GM19372 (cell line): ENCODE data around the gene YIPF3.
A peak's percentile ranks its signal among the peaks of the same experiment; 100 is the strongest.
"Not testable (repeated sequence)": the region's sequence is repeated elsewhere in the genome, so short reads cannot be mapped to it uniquely, and the experiment has no call there.

ENCODE experiments used
- ATAC-seq: cut with Tn5 transposase; IDR thresholded peaks from one replicate; pipeline ENCODE4 v1.9.1; 2021; ENCODE audit warnings: mild to moderate bottlenecking, low read depth, moderate library complexity; ENCODE audit not compliant: unreplicated experiment

The YIPF3 gene

DNA sequence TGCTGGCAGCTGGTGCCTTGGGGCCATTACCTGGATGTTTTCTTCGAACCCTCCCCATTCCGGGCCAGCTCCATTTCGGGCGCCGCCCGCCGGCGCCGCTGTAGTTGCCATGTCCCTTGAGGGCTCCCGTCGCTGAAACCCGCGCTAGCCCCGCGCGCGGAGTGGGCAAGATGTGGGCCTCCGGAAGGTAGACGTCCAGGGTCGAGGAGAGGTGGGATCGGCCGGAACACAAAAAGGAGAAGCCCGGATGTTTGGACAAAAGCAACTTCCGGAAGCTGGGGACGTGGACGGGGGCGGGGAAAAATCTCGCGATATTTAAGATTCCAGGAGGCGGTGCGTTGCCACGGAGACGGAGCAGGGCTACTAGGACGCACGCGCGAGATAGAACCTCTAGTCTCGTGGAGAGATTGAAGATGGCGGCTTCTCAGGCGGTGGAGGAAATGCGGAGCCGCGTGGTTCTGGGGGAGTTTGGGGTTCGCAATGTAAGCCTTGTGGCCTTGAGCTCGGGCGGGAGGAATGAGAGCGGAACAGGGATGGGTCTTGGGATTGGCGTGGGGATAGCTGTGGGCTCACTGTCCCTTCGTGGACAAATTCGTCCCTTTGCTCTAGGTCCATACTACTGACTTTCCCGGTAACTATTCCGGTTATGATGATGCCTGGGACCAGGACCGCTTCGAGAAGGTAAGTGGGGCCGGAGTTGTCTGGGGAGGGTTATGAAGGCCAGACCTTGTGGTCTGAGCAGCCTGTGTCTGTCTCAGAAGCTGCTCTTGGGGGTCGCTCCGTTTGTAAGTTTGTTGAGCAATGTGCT lies at the start of gene YIPF3, which contains the start of gene POLR1C:
Gene YIPF3 (minus strand): TSS at position 230 of the 808 bp plus-strand sequence. CDS start 119 bp downstream, at position 111.
Gene POLR1C (plus strand): TSS at position 393 of the 808 bp plus-strand sequence. CDS start 21 bp downstream, at position 414.
- ATAC-seq = peak; percentile 89

DNA sequence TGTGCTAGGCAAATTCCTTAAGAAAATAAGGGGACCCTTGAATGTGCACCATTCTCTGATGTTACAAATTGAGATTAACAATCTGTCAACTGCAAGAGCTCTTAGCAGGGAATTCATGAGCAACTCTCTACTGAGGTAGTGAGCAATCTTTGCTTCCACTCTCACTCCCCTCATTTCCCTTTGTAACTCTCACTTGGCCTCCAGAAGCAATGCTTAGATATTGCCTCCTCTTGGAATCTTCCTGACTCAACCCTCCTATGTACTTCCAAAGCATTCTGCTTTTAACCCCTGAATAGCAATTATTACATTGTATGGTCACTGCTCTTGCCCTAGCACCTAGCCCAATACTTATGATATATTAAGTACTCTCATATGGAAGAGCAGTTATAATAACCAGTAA lies 42.6 kb upstream of the YIPF3 start:
- no peak for ATAC-seq

DNA sequence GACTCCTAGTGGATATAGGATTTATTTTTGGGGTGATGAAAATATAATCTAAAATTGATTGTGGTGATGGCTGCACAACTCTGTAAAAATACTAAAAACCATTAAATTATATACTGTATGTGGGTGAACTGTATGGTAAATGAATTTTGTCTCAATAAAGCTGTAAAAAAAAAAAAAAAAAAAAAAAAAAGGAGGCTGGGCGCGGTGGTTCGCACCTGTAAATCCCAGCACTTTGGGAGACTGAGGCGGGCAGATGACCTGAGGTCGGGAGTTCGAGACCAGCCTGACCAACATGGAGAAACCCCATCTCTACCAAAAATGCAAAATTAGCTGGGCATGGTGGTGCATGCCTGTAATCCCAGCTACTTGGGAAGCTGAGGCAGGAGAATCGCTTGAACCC lies 40.9 kb upstream of the YIPF3 start:
- not testable (repeated sequence) for ATAC-seq

DNA sequence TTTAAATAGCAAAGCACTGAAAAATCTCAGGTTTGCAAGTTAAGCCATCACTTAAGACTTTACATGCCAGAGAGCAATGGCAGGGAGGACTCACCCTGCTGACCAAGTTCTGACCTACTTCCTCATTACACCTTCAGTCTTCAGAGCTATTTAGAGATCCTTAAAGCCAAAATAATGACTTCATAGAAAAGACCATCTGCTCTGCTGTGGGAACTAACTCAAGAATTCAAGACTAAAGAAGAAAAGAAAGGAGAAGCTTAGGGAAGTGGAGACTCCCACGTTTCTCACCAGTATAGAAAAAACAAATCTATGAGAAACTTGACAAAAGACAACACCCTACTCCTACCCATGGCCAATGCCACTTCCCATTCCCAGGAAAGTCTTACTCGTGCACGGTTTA lies 30.5 kb upstream of the YIPF3 start:
- no peak for ATAC-seq

DNA sequence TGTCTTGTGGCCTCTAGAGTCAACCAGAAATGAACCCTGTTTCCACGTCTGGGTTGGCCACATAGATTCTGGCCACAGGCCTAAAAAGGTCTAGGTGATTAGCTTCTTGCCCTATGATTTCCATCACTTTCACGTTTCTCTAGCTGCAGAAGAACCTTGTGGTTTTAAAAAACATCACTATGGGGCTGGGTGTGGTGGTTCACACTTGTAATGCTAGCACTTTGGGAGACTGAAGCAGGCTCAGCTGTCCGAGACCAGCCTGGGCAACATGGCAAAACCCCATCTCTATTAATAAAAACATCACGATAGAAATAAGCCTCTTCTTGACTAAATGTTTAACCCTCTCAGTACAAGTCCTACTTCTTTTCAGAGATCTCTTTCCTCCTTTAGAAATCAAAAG lies 27.7 kb upstream of the YIPF3 start:
- ATAC-seq = no peak

DNA sequence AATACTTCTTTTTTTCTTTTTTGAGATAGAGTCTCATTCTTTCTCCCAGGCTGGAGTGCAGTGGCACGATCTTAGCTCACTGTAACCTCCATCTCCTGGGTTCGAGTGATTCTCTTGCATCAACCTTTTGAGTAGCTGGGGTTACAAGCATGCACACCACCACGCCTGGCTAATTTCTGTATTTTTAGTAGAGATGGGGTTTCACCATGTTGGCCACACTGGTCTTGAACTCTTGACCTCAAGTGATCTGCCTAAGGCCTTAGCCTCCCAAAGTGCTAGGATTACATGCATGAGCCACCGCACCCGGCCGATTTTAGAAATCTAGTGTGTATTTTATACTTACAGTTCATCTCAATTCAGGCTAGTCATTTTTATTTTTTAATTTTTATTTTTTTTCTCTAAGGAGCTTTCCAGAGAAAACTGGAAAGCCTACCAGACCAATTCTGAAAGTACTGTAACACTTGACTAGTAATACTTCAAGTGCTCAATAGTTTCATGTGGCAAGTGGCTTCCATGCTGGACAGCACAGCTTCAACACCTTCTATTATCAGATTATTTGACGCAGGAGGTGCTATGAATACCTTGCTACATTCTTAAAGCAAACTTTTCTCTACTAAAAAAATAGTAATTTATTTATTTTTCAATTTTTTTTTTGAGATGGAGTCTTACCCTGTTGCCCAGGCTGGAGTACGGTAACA lies 25.2 kb upstream of the YIPF3 start:
- ATAC-seq = no peak

DNA sequence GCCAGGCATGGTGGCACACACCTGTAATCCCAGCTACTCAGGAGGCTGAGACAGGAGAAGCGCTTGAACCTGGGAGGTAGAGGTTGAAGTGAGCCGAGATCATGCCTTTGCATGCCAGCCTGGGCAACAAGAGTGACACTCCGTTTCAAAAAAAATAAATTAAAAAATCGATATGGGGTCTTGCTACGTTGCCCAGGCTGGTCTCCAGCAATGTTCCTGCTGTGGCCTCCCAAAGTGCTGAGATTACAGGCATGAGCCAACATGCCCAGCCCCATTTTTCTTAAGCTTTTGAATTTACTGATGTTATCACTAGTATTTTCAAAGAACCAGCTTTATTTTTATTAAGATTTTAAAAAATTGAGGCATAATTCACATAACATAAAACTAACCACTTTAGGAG lies 23.8 kb upstream of the YIPF3 start:
- ATAC-seq = no peak

DNA sequence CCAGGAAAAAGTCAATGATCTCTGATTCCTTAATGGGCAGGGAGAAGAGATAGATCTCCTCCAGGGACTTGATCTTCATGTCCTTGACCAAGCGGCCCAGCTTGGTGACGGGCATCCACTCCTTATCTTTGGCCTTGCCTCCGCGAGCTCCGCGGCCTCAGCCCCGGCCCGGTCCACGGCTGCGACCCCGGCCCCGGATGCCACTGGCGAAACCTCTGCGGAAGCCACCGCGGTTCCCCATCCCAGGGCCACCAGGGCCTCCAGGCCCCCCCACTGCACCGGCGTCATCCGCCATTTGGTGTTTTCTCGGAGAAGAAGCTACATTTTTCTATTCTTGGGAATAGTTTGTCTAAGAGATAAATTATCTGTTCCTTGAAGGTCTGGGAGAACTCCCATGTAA lies 22.7 kb upstream of the YIPF3 start:
- ATAC-seq = not testable (repeated sequence)

DNA sequence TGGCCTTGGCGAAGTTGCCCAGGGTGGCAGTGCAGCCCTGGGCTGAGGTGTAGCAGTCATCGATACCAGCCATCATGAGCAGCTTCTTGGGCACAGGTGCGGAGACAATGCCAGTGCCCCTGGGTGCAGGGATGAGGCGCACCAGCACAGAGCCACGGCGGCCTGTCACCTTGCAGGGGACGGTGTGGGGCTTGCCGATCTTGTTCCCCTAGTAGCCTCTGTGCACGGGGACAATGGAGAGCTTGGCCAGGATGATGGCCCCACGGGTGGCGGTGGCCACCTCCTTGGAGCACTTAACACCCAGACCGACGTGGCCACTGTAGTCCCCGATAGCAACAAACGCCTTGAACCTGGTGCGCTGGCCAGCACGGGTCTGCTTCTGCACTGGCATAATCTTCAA lies 22.3 kb upstream of the YIPF3 start:
- not testable (repeated sequence) for ATAC-seq

DNA sequence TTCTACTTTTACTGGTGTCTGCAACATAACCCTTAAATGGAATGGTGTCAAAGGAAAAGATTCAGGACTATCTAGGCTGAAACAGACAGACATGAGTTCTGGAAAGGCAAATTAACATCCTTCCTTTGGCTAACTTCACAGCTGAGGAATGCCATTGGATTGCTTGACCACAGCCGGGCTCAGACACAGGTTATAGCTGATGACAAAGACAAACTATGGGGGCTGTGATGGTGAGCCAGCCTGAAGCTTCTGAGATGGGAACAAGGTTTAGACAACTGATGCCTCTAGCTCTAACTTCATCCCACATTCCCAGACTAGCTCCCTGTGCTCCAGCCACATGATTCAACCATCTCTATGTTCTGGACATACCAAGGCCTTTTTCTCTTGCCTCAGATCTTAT lies 15.5 kb upstream of the YIPF3 start:
- no peak for ATAC-seq

DNA sequence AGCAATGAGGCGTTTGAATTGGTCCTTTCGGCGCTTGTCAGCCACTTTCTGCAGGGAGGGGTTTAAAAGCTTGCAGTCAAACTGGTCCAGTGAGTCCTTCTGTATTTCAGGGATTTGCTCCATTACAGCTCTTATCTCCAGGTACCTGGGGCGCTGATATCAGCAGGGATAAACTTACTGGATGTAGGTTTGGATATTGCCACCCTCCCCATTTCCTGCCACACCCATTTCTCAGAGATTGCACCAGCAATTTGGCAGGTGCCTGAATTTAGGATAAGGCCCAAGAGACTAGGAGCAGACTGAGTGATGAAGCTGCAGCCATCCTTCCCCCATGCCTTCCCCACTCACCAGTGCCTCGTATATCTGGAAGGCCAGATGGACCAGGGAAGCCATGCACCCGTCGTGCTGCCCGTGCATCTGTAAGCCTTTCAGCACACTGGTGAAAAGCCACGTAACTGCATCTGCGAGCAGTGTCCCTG lies 7.8 kb upstream of the YIPF3 start:
- ATAC-seq = no peak

DNA sequence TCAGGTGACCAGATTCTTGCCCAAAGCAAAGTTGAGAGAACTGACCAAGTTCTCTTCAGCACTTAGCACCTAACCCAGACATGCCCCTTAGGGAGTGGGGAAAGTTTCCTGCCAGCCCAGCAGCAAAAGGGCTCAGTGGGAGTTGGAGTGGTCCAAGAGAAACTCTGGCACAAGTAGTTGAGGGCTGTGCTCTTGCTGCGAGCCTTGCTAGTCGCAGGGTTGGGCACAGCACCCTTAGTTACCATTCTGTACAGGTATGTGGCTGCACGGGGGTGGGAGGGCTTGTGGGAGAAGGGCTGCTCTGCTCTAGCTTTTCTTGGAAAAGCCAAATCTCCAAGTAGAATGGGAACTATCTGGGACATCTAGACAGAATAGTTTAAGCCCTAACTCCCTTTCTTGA lies 6.6 kb upstream of the YIPF3 start:
- ATAC-seq = no peak

DNA sequence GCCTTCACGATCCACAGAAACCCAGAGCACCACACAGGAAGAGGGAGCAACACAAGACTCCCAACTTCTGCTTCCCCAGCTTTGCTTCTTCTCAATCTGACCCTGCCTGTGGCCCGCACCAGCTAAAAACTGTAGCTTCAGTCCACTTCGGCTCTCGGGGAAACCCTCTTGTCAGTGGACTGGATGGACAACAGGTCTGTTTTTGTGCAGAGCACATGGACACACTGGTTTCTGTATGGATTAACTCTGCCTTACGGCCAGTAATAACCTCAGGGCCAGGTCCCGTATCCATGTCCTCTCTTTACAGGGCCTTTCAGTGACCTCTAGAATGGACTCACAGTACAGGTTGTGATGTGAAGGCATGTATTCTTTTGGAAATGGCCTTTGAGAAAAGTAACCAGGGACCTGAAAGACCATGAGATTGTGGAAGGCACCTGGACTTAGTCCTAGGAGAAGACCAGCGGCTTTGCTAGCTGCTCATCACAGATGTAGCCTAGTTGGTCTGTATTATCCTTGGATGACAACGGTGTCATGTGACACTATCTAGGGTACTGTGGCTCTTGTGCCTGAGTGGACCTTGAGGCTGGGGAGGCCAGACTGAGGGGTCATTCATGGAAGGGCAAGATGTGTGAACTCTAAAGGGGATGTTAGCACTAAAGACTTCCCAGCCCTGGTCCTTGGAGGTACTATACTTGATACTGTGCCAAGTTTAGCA lies 6.0 kb upstream of the YIPF3 start:
- ATAC-seq = no peak

DNA sequence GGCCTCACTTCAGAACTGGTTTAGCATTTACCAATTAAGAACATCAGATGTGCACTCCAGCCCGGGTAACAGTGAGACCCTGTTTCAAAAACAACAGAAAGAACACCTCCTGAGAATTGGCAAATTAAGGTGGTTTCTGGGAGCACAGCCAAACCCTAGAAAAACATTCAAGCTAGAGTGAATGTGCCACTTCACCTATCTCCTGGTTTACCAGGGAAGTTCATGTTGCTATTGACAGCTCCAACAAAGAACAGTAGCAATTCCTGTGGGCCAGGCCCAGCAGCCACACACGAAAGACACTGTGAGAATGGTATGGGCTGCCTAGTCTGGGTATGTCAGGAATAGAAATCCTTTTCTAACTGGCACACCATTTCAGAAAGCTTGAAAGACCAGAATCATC lies 5.1 kb upstream of the YIPF3 start:
- ATAC-seq = no peak

DNA sequence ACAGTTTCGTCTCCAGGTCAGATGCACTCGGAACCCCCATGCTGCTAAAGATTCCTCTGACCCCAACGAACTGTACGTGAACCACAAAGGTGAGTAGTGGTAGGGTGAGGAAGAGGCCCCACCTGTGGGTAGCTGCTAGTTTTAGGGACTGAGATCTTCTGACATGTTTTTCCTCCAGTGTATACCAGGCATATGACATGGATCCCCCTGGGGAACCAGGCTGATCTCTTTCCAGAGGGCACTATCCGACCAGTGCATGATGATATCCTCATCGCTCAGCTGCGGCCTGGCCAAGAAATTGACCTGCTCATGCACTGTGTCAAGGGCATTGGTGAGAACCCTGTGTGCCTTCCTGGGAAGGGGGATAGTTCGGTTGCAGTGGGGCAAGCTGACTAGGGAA lies 3.4 kb upstream of the YIPF3 start:
- no peak for ATAC-seq

DNA sequence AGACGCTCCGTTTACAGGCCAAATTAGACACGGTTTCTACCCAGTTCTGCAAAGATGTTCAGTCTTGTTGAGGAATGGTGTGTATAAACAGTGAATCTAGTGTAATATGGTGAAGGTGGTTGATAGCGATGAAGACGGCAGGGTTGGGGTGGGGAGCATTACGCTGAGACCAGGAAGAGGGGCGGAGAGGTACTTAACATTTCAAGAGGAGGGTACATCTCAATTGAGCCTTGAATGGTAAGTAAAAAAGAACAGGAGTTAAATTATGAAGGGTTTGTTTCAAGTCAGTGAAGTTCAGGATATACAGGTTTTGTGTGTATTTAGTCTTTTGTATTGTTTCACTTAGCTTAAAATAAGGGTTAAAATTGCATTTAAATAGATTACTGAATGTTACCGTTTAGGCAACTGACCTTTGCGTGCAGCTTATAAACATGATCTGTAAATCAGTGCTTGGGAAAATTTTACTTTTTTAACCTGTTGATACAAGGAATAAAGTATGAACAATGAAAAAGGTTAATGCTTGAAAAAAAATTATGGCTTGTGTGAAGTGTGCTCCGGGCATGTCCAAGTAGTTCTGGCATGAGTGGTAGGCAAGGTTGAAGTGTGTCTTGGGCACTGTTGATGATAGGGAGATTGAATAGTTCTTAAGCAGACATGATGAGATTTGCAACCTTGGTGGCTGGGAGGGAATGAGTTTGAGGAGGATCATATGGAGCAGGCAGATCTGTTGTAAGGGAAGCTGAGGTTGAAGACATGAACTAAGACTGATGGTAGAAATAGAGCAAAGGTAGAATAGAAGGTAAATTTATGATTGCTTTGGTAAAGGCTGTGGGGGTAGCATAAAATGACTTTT lies 1.0 kb upstream of the YIPF3 start:
- ATAC-seq = no peak

DNA sequence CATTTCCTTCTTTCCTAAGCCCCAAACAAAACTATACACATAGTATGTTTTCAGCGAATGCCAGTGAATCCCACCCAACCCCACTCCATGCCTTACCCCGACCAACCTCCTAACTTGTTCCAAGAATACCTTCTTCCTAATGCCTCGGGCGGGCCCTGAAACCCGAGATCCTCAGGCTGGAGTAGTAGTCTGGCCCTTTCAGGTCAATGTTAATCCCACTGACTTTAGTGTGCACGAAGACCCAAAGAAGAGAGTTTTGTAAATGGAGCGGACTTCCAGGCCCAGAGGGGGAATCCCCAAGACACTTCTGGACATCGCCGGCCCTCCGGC lies 394 bp downstream of the YIPF3 start:
- ATAC-seq = no peak

DNA sequence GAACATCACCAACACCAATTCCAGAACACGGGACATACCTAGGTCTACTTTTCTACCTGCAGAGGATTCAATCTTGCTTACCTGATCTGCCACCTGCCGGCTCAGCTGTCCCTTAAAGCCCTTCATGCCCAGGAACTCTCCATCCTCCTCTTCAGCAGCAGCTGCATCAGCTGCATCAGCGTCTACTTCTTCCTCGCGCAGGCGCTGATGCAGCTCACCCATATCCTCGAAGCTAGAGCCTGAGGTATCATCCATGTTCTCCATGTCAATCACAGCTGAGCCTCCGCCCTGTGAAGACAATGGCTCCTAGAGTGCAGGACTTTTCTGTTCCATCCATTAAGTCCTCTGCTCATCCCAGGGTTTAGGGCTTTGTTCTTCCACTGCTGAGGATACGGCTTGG lies 918 bp downstream of the YIPF3 start:
- ATAC-seq = no peak

DNA sequence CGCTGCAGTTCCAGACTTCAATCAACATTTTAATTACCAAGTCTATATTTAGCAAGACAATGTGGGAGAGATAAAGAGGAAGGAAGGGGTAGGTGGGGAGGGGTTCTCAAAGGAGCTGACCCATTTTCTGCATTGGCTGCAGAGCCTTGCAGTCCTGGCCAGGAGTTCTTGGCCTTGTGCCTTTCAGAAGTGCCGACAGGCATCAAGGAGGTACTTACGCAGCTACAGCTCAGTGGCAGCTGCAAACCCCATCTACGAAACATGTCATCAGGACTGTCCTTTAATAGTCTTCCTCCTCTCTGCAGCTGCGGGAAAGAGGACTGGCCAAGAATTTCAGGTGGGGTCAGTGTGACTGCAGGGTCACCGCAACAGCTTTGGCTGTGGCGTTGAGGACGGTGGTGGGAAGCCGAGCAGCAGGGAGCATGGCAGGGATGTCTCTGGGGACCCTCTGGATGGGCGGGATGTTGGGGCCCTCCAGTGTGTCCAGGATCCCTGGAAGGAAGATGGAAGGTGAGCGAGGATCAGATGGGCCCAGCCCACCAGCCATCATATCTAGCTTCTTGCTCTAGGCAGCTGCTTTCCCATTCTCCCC lies 4.8 kb downstream of the YIPF3 start:
- ATAC-seq = no peak

DNA sequence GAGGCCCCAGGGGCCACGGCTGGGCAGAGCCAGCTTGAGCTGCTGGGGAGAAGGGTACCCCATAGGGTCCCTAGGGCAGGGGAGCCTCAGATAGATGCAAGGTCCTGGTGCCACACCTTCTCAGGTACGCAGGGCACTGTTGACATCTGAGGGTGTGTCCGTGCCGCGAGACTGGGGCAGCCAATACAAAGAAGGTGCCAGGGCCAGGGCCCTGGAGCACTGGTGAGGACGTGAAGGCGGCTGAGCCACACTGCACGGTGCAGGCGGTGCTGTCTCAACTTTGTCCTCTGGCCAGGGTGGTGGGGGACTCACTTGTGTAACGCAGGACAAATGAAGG lies 5.9 kb downstream of the YIPF3 start:
- ATAC-seq = no peak
